CD4-positive, alpha-beta T cell treated with Interleukin-21 for 1 hour (primary cell): ENCODE data around the gene SPATA12.

Experiments
- DNase-seq: peaks from one replicate; pipeline ENCODE4 v3.0.0-alpha.2; 2020

SPATA12 gene

DNA sequence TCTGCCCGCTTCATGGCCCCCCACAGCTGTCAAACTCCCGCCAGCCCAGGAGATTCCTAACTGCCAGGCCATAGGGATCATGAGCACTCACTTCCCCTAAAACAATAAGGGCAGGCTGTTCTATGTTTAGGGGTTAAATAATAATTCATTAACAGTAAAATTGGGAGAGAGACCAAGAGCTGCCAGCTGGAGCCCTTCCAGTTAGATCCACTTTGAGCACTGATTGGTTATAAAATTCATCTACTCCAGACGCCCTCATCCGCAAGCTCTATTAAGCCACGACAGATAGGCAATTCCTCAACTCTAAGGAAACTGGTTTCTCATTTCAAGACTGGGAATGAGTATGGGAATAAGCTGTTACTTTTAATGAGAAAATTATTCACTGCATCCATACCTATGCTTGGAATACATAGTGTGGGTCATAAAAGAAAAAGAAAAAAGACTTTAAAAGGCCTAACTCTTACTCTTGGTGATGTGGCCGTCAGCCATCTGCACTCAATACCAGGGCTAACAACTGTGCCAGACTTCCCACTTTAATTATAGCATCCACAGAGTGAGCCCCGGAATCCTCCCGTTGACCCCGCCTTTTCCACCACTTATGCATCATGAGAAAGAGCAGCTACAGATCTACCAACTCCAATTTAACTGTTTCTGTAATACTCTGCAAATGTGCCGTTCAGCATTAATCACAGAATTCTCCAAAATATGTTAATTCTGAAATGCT lies 60.1 kb downstream of the SPATA12 start:
- no peak for DNase-seq
